ENCODE results near the gene TOR4A. TPM values are rescaled to one million over a fixed set of nuclear protein-coding genes. Genes with fewer than 3 reads are reported as not detected.

Gene TOR4A
- total RNA-seq, 2 experiments from 2014 or later: 11.7 to 22.3 TPM

DNA sequence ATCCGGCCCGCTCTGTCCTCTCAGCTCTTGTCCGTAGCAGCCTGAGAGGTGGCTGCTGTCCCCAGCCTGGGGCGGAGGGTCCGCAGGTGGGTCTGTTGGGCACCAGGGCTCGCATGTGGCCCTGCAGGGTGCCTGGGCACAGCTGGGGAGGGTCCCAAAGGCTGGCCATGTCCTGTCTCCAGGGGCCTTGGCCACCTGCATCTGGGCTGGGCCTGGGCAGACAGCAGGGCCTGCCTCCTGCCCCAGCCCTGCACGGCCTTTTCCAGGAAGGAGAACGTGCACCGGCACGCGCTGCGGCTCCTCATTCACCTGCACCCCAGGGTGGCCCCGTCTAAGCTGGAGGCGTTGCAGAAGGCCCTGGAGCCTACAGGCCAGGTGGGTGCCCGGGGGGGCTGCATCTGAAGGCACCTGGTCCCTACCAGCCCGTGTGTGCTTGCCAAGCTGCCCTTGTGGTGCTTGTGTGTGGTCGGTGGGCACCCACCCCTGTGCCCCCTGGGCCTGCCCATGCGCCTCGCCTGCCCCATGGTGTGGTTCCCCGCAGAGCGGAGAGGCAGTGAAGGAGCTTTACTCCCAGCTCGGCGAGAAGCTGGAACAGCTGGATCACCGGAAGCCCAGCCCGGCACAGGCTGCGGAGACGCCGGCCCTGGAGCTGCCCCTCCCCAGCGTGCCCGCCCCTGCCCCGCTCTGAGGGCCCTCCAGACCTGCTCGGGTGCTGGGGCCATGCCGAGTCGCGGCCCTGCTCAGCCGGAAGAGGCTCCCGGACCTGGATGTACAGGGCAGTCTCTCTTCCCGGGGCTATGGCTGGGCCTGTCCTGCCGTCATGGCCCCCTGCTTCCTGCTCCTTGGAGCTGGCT is 5.1 kb upstream of the TOR4A start:
- H3K27ac ChIP-seq (ENCODE audit: low read depth, low read length, poor library complexity, severe bottlenecking): no peak overlapping the region
- BruUV-seq (replicated peaks): TSS peak; percentile 53
- peaks cover 42% of the 10 kb centered on the region; the same call in 1 of the 2 replicates for H3K36me3 ChIP-seq (ENCODE audit: insufficient read depth, low read length)
- H3K9me2 ChIP-seq (ENCODE audit: insufficient read depth, low read length): no peaks in the 10 kb centered on the region
- no peaks in the 10 kb centered on the region for H3K9me3 ChIP-seq (ENCODE audit: low read length)
- no peak overlapping the region for H3K4me3 ChIP-seq (ENCODE audit: low read depth, low read length, poor library complexity, severe bottlenecking)
- ChIA-PET CTCF (ENCODE audit: unreplicated experiment) (no interaction called here), POLR2A (no interaction called here)
- no peak overlapping the region for H3K4me2 ChIP-seq (ENCODE audit: low read length)
- H4K20me1 ChIP-seq (ENCODE audit: insufficient read depth, low read length): no peaks in the 10 kb centered on the region
- H3K79me2 ChIP-seq (ENCODE audit: insufficient read depth, low read depth, low read length): peaks cover 8% of the 10 kb centered on the region; the same call in 1 of the 2 replicates
- DNase-seq (ENCODE audit: low spot score): no peak
- TF ChIP-seq, protein P1, sequence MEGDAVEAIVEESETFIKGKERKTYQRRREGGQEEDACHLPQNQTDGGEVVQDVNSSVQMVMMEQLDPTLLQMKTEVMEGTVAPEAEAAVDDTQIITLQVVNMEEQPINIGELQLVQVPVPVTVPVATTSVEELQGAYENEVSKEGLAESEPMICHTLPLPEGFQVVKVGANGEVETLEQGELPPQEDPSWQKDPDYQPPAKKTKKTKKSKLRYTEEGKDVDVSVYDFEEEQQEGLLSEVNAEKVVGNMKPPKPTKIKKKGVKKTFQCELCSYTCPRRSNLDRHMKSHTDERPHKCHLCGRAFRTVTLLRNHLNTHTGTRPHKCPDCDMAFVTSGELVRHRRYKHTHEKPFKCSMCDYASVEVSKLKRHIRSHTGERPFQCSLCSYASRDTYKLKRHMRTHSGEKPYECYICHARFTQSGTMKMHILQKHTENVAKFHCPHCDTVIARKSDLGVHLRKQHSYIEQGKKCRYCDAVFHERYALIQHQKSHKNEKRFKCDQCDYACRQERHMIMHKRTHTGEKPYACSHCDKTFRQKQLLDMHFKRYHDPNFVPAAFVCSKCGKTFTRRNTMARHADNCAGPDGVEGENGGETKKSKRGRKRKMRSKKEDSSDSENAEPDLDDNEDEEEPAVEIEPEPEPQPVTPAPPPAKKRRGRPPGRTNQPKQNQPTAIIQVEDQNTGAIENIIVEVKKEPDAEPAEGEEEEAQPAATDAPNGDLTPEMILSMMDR (conservative IDR thresholded peaks at IDR 0.05; ENCODE audit: low read length): no peak
- TF ChIP-seq EZH2phosphoT487 (IDR thresholded peaks at IDR 0.05; ENCODE audit: borderline replicate concordance, low read depth, low read length): no peak
- H2AFZ ChIP-seq (ENCODE audit: low read length): no peak overlapping the region
- intact Hi-C loops (cut with micrococcal nuclease; ENCODE audit: unreplicated experiment): no loop called here
- H3K4me1 ChIP-seq (ENCODE audit: insufficient read depth, low read length, poor library complexity, severe bottlenecking): peaks cover 79% of the 10 kb centered on the region

DNA sequence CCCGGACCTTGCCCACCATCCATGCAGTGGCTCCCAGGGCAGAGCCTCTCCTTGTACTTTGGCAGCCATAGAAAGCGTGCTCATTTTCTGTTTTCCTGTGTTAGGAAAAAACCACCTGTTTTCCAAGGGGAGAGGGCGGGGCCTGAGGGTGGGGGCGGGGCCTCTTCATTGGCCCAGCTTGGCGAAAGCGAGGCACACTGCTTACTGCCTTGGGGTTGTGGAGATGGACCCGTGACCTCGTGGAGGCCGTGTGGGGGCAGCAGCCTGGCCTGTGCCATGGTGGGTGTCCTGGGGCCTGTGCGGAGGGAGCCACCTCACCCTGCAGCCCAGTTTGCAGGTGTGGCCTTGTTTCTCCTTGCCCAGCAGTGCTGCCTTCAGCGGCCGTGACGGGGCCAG is 4.4 kb upstream of the TOR4A start:
- H3K36me3 ChIP-seq (ENCODE audit: insufficient read depth, low read length): peaks cover 39% of the 10 kb centered on the region; the same call in 1 of the 2 replicates
- no peaks in the 10 kb centered on the region for H4K20me1 ChIP-seq (ENCODE audit: insufficient read depth, low read length)
- H3K27ac ChIP-seq (ENCODE audit: low read depth, low read length, poor library complexity, severe bottlenecking): no peak overlapping the region
- peaks cover 79% of the 10 kb centered on the region for H3K4me1 ChIP-seq (ENCODE audit: insufficient read depth, low read length, poor library complexity, severe bottlenecking)
- TF ChIP-seq, protein P1 (conservative IDR thresholded peaks at IDR 0.05; ENCODE audit: low read length): no peak
- no peak for TF ChIP-seq EZH2phosphoT487 (IDR thresholded peaks at IDR 0.05; ENCODE audit: borderline replicate concordance, low read depth, low read length)
- ChIA-PET CTCF (ENCODE audit: unreplicated experiment) (no interaction called here), POLR2A (no interaction called here)
- intact Hi-C loops (cut with micrococcal nuclease; ENCODE audit: unreplicated experiment): no loop called here
- H3K9me2 ChIP-seq (ENCODE audit: insufficient read depth, low read length): no peaks in the 10 kb centered on the region
- no peaks in the 10 kb centered on the region for H3K9me3 ChIP-seq (ENCODE audit: low read length)
- H3K4me2 ChIP-seq (ENCODE audit: low read length): no peak overlapping the region; the same call in 1 of the 2 replicates
- peaks cover 8% of the 10 kb centered on the region; the same call in 1 of the 2 replicates for H3K79me2 ChIP-seq (ENCODE audit: insufficient read depth, low read depth, low read length)
- no peak overlapping the region for H2AFZ ChIP-seq (ENCODE audit: low read length)
- no TSS peak for BruUV-seq (replicated peaks)
- no peak for DNase-seq (ENCODE audit: low spot score)
- H3K4me3 ChIP-seq (ENCODE audit: low read depth, low read length, poor library complexity, severe bottlenecking): no peak overlapping the region
